GM12878 (cell line): Measurements from ENCODE around the gene PXMP4. TPM values are rescaled to one million over a fixed set of nuclear protein-coding genes. Genes with fewer than 3 reads are reported as not detected.

ENCODE experiments used
- ASH2L ChIP-seq: fragments of 300-600, 200-600 bp; sonication (generic); IDR thresholded peaks from 2 replicates; pipeline ENCODE4 v1.6.1; 2017; ENCODE audit warnings: low read depth, mild to moderate bottlenecking, borderline replicate concordance
- BMI1 ChIP-seq: fragments of 450-650 bp; IDR thresholded peaks from 2 replicates; pipeline ENCODE4 v1.6.1; 2016; ENCODE audit warnings: mild to moderate bottlenecking, moderate library complexity, borderline replicate concordance
- CBX3 ChIP-seq: fragments of 200-600 bp; sonication (generic); IDR thresholded peaks from 2 replicates; pipeline ENCODE4 v1.6.1; 2016; ENCODE audit warnings: low read depth, borderline replicate concordance
- DPF2 ChIP-seq: fragments of 450-650 bp; IDR thresholded peaks from 2 replicates; pipeline ENCODE4 v1.6.1; 2017; ENCODE audit warnings: mild to moderate bottlenecking
- FOS ChIP-seq: IDR thresholded peaks from 3 replicates; pipeline ENCODE4 v1.6.1; 2011; ENCODE audit warnings: borderline replicate concordance; ENCODE audit not compliant: insufficient read length; ENCODE audit errors: extremely low read depth
- MXI1 ChIP-seq: fragments of 150-350 bp; IDR thresholded peaks from 2 replicates; pipeline ENCODE4 v1.6.1; 2011; ENCODE audit warnings: low read depth, mild to moderate bottlenecking, inconsistent platforms, low read length, improper control_type of control experiment
- RFX5 ChIP-seq: IDR thresholded peaks from 2 replicates; pipeline ENCODE4 v1.6.1; 2011; ENCODE audit warnings: low read depth, low read length, improper control_type of control experiment
- SMAD1 ChIP-seq: fragments of 450-650 bp; IDR thresholded peaks from 2 replicates; pipeline ENCODE4 v1.6.1; 2018; ENCODE audit warnings: mild to moderate bottlenecking, low read depth; ENCODE audit not compliant: partially characterized antibody
- SPI1 ChIP-seq: IDR thresholded peaks from 2 replicates; pipeline ENCODE4 v1.6.1; 2011; ENCODE audit warnings: low read depth, mild to moderate bottlenecking, low read length, moderate library complexity, borderline replicate concordance; ENCODE audit not compliant: insufficient read depth
- YY1 ChIP-seq: IDR thresholded peaks from 2 replicates; pipeline ENCODE4 v1.6.1; 2011; ENCODE audit warnings: low read depth, mild to moderate bottlenecking, low read length
- polyA plus RNA-seq, 11 experiments: library from polyadenylated mRNA; depleted of rRNA in 4 of 11; unstranded in 6 of 11; stranded (reverse) in 5 of 11; fragments of >200 nt; fragmentation: Nextera tagmentation in 4 of 11; fragmentation: Illumina TruSeq in 1 of 11; extraction: Ambion mirVana in 4 of 11; extraction: Trizol in 1 of 11; gene quantifications; 1 replicate in 1 of 11; 2 replicates in 10 of 11; pipeline versions ENCODE4 v1.2.1 to v1.2.3, GENCODE V29; 2011 to 2016; ENCODE audit warnings: inconsistent platforms in 2 of 11, missing spikeins in 2 of 11, low read depth in 1 of 11
- total RNA-seq, 4 experiments: library from RNA; depleted of rRNA in 3 of 4; stranded (reverse); fragments of >200 nt in 3 of 4; fragmentation: Illumina TruSeq in 1 of 4; extraction: Trizol in 1 of 4; gene quantifications; 2 replicates each; pipeline versions ENCODE4 v1.2.1 to v1.2.3, GENCODE V29; 2013 to 2021
- TF ChIP-seq, protein P1 (sequence below): fragments of 450-650 bp; IDR thresholded peaks from 2 replicates; pipeline ENCODE4 v1.6.1; 2017; ENCODE audit warnings: low read depth, mild to moderate bottlenecking, moderate library complexity
- TF ChIP-seq, protein P2 (sequence below): fragments of 450-650 bp; IDR thresholded peaks from 2 replicates; pipeline ENCODE4 v1.6.1; 2016; ENCODE audit warnings: mild to moderate bottlenecking
- TF ChIP-seq, protein P3 (sequence below): IDR thresholded peaks from 2 replicates; pipeline ENCODE4 v1.6.1; 2011; ENCODE audit warnings: borderline replicate concordance, low read depth, mild to moderate bottlenecking, moderate library complexity, low read length; ENCODE audit not compliant: insufficient read depth, poor library complexity, severe bottlenecking
- TF ChIP-seq, protein P4 (sequence below): IDR thresholded peaks from 2 replicates; pipeline ENCODE4 v1.6.1; 2011; ENCODE audit warnings: borderline replicate concordance, low read depth, mild to moderate bottlenecking, moderate library complexity, mixed read lengths, low read length; ENCODE audit not compliant: insufficient read depth; ENCODE audit errors: extremely low read length

PXMP4 gene
- total and polyA plus RNA-seq, 10 of the 15 experiments (the other 5 are each of a cell fraction or from before 2014, with no cell fraction given) = 3.6 to 19.2 (median 8.6) TPM

DNA sequence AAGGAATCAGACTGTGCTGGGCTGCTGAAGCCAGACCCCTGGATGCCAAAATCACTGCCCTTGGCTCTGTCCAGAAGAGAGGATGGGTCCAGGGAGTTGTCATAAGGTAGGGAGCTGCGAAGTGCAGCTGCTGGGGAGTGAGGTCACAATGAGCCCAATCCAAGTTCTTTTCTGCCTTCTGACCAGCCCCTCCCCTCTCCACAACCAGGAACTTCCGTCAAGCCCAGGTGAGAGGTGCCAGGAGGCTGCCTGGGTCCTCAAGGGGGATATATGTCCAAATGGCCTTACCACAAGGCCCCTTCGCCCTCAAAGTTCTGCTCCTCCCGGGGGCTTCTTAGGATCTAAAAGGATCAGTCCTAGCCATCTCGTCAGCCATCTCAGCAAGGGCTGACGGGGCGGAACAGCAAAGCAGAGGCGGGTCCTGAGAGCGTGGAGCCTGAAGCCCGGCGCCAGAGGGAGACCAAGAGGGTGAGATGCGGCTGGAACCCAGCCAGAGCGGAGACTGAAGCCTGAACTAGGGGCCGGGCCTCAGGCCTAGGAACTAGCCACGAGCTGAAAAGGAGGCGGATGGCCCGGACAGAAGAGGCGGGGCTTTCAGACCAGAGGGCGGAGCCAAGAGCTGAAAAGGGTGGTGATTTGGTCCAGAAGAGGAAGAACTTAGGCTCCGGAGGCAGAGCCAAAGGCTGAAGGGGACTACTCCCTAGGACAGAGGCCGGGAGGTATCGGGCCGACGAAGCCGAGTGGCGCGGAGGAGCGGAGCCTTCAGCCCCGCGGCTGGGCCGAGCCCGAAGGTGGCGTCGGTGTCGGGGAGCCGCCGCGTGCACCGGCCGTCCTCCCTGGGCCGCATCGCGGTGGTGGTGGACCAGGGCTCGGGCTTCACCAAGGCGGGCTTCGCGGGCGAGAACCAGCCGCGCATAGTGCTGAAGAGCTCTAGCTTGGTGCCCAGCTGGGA is 53.5 kb downstream of the PXMP4 start, which contains the start of gene ACTL10 (continued):
- TF ChIP-seq, protein P1, sequence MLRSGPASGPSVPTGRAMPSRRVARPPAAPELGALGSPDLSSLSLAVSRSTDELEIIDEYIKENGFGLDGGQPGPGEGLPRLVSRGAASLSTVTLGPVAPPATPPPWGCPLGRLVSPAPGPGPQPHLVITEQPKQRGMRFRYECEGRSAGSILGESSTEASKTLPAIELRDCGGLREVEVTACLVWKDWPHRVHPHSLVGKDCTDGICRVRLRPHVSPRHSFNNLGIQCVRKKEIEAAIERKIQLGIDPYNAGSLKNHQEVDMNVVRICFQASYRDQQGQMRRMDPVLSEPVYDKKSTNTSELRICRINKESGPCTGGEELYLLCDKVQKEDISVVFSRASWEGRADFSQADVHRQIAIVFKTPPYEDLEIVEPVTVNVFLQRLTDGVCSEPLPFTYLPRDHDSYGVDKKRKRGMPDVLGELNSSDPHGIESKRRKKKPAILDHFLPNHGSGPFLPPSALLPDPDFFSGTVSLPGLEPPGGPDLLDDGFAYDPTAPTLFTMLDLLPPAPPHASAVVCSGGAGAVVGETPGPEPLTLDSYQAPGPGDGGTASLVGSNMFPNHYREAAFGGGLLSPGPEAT = 0 out of 2 replicates have a peak, but pooled peaks have one; percentile 14
- TF ChIP-seq DPF2 = 0 out of 2 replicates have a peak, but pooled peaks have one; percentile 18
- TF ChIP-seq CBX3 = no peak
- peak; percentile 47; the same call in 1 of the 2 replicates for TF ChIP-seq RFX5
- 0 out of 2 replicates have a peak, but pooled peaks have one; percentile 31 for TF ChIP-seq ASH2L
- TF ChIP-seq BMI1 = no peak
- TF ChIP-seq FOS = no peak
- TF ChIP-seq, protein P2, sequence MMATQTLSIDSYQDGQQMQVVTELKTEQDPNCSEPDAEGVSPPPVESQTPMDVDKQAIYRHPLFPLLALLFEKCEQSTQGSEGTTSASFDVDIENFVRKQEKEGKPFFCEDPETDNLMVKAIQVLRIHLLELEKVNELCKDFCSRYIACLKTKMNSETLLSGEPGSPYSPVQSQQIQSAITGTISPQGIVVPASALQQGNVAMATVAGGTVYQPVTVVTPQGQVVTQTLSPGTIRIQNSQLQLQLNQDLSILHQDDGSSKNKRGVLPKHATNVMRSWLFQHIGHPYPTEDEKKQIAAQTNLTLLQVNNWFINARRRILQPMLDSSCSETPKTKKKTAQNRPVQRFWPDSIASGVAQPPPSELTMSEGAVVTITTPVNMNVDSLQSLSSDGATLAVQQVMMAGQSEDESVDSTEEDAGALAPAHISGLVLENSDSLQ = 0 out of 2 replicates have a peak, but pooled peaks have one; percentile 16
- TF ChIP-seq MXI1 = peak; percentile 64; the same call in 1 of the 2 replicates
- TF ChIP-seq, protein P3, sequence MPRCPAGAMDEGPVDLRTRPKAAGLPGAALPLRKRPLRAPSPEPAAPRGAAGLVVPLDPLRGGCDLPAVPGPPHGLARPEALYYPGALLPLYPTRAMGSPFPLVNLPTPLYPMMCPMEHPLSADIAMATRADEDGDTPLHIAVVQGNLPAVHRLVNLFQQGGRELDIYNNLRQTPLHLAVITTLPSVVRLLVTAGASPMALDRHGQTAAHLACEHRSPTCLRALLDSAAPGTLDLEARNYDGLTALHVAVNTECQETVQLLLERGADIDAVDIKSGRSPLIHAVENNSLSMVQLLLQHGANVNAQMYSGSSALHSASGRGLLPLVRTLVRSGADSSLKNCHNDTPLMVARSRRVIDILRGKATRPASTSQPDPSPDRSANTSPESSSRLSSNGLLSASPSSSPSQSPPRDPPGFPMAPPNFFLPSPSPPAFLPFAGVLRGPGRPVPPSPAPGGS = peak; percentile 14
- 0 out of 2 replicates have a peak, but pooled peaks have one; percentile 1 for TF ChIP-seq SPI1
- TF ChIP-seq, protein P4, sequence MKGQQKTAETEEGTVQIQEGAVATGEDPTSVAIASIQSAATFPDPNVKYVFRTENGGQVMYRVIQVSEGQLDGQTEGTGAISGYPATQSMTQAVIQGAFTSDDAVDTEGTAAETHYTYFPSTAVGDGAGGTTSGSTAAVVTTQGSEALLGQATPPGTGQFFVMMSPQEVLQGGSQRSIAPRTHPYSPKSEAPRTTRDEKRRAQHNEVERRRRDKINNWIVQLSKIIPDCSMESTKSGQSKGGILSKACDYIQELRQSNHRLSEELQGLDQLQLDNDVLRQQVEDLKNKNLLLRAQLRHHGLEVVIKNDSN = no peak
- peak; percentile 43 for TF ChIP-seq SMAD1
- 0 out of 2 replicates have a peak, but pooled peaks have one; percentile 14 for TF ChIP-seq YY1
